Mesenchymal stem cell (in vitro differentiated cells and primary cell): ENCODE measurements around the gene STARD3.

Experiments
- DNase-seq: peaks from one replicate; pipeline ENCODE4 v3.0.0-alpha.2; 2013
- H2AFZ ChIP-seq: one replicate; pipeline ENCODE4 v1.6.1; 2013; ENCODE audit warnings: low read depth, mild to moderate bottlenecking, control low read depth, inconsistent platforms, low read length, moderate library complexity
- H2AK5ac ChIP-seq: 2 replicates; pipeline ENCODE4 v1.6.1; 2013; ENCODE audit warnings: low read length, moderate library complexity, mild to moderate bottlenecking, inconsistent platforms; ENCODE audit not compliant: severe bottlenecking
- H2BK120ac ChIP-seq: one replicate; pipeline ENCODE4 v1.6.1; 2013; ENCODE audit warnings: low read depth, mild to moderate bottlenecking, inconsistent platforms, low read length, moderate library complexity
- H2BK12ac ChIP-seq, 2 experiments: one replicate each; pipeline ENCODE4 v1.6.1; 2013; ENCODE audit warnings: inconsistent platforms in 2 of 2, low read length in 2 of 2, mild to moderate bottlenecking in 2 of 2, moderate library complexity in 2 of 2, control low read depth in 1 of 2
- H2BK15ac ChIP-seq: one replicate; pipeline ENCODE4 v1.6.1; 2013; ENCODE audit warnings: mild to moderate bottlenecking, low read depth, inconsistent platforms; ENCODE audit not compliant: poor library complexity, severe bottlenecking
- H2BK5ac ChIP-seq: 2 replicates; pipeline ENCODE4 v1.6.1; 2013; ENCODE audit warnings: low read depth, mild to moderate bottlenecking, low read length, control low read depth, inconsistent platforms; ENCODE audit not compliant: poor library complexity, severe bottlenecking
- H3K14ac ChIP-seq, 2 experiments: one replicate each; pipeline ENCODE4 v1.6.1; 2013; ENCODE audit warnings: inconsistent platforms in 2 of 2, low read length in 2 of 2, control low read depth in 1 of 2, mild to moderate bottlenecking in 1 of 2, moderate library complexity in 1 of 2
- H3K18ac ChIP-seq, 2 experiments: one replicate each; pipeline ENCODE4 v1.6.1; 2013; ENCODE audit warnings: inconsistent platforms in 2 of 2, low read length in 2 of 2, control low read depth in 1 of 2, low read depth in 1 of 2, mild to moderate bottlenecking in 1 of 2
- H3K23ac ChIP-seq, 2 experiments: one replicate each; pipeline ENCODE4 v1.6.1; 2013; ENCODE audit warnings: inconsistent platforms in 2 of 2, low read length in 2 of 2, mild to moderate bottlenecking in 2 of 2, moderate library complexity in 2 of 2, control low read depth in 1 of 2
- H3K27ac ChIP-seq: 2 replicates; pipeline ENCODE4 v1.5.1; 2013; ENCODE audit warnings: mild to moderate bottlenecking, moderate library complexity, low read length, control low read depth, inconsistent platforms; ENCODE audit not compliant: poor library complexity, severe bottlenecking
- H3K27me3 ChIP-seq, 2 experiments: 2 replicates each; pipeline versions ENCODE4 v1.6.1 to v1.7.0; 2013; ENCODE audit warnings: low read length in 2 of 2, mild to moderate bottlenecking in 2 of 2, moderate library complexity in 2 of 2, control low read depth in 1 of 2, inconsistent platforms in 1 of 2; ENCODE audit not compliant: control insufficient read depth in 1 of 2, insufficient read depth in 1 of 2
- H3K36me3 ChIP-seq, 2 experiments: 2 replicates each; pipeline versions ENCODE4 v1.6.1 to v1.7.0; 2013; ENCODE audit warnings: low read length in 2 of 2, control low read depth in 1 of 2, inconsistent platforms in 1 of 2, low read depth in 1 of 2, mild to moderate bottlenecking in 1 of 2; ENCODE audit not compliant: insufficient read depth in 2 of 2, control insufficient read depth in 1 of 2
- H3K4ac ChIP-seq, 2 experiments: one replicate each; pipeline ENCODE4 v1.6.1; 2013; ENCODE audit warnings: inconsistent platforms in 2 of 2, low read length in 2 of 2, mild to moderate bottlenecking in 2 of 2, moderate library complexity in 2 of 2, control low read depth in 1 of 2, low read depth in 1 of 2
- H3K4me1 ChIP-seq: 2 replicates; pipeline ENCODE4 v1.6.1; 2013; ENCODE audit warnings: low read depth, low read length, control low read depth; ENCODE audit not compliant: control insufficient read depth, insufficient read depth
- H3K4me2 ChIP-seq: 2 replicates; pipeline ENCODE4 v1.6.1; 2013; ENCODE audit warnings: low read length, mild to moderate bottlenecking, inconsistent platforms; ENCODE audit not compliant: poor library complexity, severe bottlenecking
- H3K4me3 ChIP-seq, 2 experiments: 2 replicates each; pipeline versions ENCODE4 v1.5.1 to v1.7.0; 2013; ENCODE audit warnings: low read length in 2 of 2, mild to moderate bottlenecking in 2 of 2, control low read depth in 1 of 2, low read depth in 1 of 2; ENCODE audit not compliant: insufficient read depth in 1 of 2
- H3K79me1 ChIP-seq: replicated peaks from 2 replicates; pipeline ENCODE4 v1.6.1; 2013; ENCODE audit warnings: mild to moderate bottlenecking, control low read depth, low read length, inconsistent platforms; ENCODE audit not compliant: poor library complexity, severe bottlenecking
- H3K9ac ChIP-seq: 2 replicates; pipeline ENCODE4 v1.7.0; 2013; ENCODE audit warnings: mild to moderate bottlenecking, low read length, moderate library complexity
- H3K9me3 ChIP-seq: 2 replicates; pipeline ENCODE4 v1.7.0; 2013; ENCODE audit warnings: mild to moderate bottlenecking, low read length; ENCODE audit not compliant: control insufficient read depth
- H4K8ac ChIP-seq: one replicate; pipeline ENCODE4 v1.6.1; 2013; ENCODE audit warnings: inconsistent platforms, mild to moderate bottlenecking, low read length, moderate library complexity
- H4K91ac ChIP-seq: one replicate; pipeline ENCODE4 v1.6.1; 2013; ENCODE audit warnings: mild to moderate bottlenecking, low read length, inconsistent platforms
- WGBS: methylation state at CpG from one replicate; pipeline ENCODE4 v1.1.7; 2013; ENCODE audit warnings: mixed read lengths; 5-methylcytosine and 5-hydroxymethylcytosine counted together

The STARD3 gene

DNA sequence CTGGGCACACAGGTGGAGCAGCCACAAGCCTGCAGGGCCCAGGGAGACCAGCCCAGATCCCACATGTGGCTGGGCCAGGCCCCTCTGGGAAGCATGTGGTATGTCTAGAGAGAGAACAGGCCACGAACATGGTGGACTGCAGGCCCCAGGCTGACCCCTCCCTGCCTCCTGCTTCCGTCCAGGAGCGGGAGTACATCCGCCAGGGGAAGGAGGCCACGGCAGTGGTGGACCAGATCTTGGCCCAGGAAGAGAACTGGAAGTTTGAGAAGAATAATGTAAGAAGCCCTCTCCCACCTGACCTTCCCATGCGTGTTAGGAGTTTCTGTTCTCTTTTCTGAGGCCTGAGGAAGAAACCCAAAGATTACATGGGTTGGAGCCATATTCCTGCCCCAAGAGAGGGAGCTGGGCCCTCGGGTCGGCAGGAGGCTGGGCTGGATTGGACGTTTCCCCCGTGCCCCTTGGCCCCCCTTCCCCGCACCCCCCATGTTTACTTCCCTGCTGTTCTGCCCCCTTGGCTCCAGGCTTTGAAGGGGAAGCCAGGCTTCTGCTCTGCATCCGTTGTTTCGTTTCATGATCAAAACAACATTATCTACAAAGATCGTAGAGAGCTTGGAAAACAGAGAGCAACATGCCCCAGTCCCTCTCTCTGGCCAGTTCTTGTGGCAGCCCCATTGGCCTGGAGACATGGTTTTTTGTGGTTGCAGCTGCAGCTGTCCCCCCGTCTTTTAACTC, 22.5 kb downstream of the STARD3 start:
- H3K4ac ChIP-seq: no peak overlapping the region
- no peak overlapping the region for H2AK5ac ChIP-seq
- peaks cover 42 to 78% of the 10 kb centered on the region in 2 experiments for H3K36me3 ChIP-seq
- H2BK12ac ChIP-seq: no peak overlapping the region
- no peak overlapping the region for H4K91ac ChIP-seq
- H2BK15ac ChIP-seq: no peak overlapping the region
- no peak overlapping the region for H2BK120ac ChIP-seq
- no peak overlapping the region for H3K4me3 ChIP-seq
- H3K4me2 ChIP-seq: no peak overlapping the region
- no peak overlapping the region for H3K9ac ChIP-seq
- H3K14ac ChIP-seq: no peak overlapping the region
- no peak overlapping the region for H2AFZ ChIP-seq
- H3K79me1 ChIP-seq: peaks cover 21% of the 10 kb centered on the region
- no peak overlapping the region for H2BK5ac ChIP-seq
- H3K4me1 ChIP-seq: peaks cover 49% of the 10 kb centered on the region
- no peak overlapping the region for H3K18ac ChIP-seq
- no peak for DNase-seq
- H3K9me3 ChIP-seq: no peaks in the 10 kb centered on the region
- 85% methylated on average over 14 of the region's 15 CpGs for WGBS
- H3K27me3 ChIP-seq: no peaks in the 10 kb centered on the region
- peak overlapping the region; percentile 32 for H4K8ac ChIP-seq
- H3K23ac ChIP-seq: no peak overlapping the region
- H3K27ac ChIP-seq: no peak overlapping the region

GRCh38 chr17:39660011-39660360, 23.0 kb downstream of the STARD3 start:
- H3K23ac ChIP-seq: no peak overlapping the region
- H4K91ac ChIP-seq: no peak overlapping the region
- H3K4me1 ChIP-seq: peaks cover 55% of the 10 kb centered on the region
- H3K4me2 ChIP-seq: no peak overlapping the region
- no peak overlapping the region for H3K18ac ChIP-seq
- no peak overlapping the region for H3K27ac ChIP-seq
- no peak overlapping the region for H4K8ac ChIP-seq
- H2AFZ ChIP-seq: no peak overlapping the region
- H3K79me1 ChIP-seq: peaks cover 18% of the 10 kb centered on the region
- no peak overlapping the region for H2BK120ac ChIP-seq
- no peak overlapping the region for H2AK5ac ChIP-seq
- no peak overlapping the region for H2BK15ac ChIP-seq
- no peak overlapping the region for H3K14ac ChIP-seq
- H3K27me3 ChIP-seq: peaks cover 0 to 5% of the 10 kb centered on the region in 2 experiments
- no peak overlapping the region for H3K9ac ChIP-seq
- DNase-seq: no peak
- no peak overlapping the region for H3K4me3 ChIP-seq
- no peak overlapping the region for H3K4ac ChIP-seq
- peaks cover 39 to 75% of the 10 kb centered on the region in 2 experiments for H3K36me3 ChIP-seq
- no peak overlapping the region for H2BK12ac ChIP-seq
- H3K9me3 ChIP-seq: no peaks in the 10 kb centered on the region
- no peak overlapping the region for H2BK5ac ChIP-seq
- 96% methylated on average over 5 of the region's 5 CpGs for WGBS

DNA sequence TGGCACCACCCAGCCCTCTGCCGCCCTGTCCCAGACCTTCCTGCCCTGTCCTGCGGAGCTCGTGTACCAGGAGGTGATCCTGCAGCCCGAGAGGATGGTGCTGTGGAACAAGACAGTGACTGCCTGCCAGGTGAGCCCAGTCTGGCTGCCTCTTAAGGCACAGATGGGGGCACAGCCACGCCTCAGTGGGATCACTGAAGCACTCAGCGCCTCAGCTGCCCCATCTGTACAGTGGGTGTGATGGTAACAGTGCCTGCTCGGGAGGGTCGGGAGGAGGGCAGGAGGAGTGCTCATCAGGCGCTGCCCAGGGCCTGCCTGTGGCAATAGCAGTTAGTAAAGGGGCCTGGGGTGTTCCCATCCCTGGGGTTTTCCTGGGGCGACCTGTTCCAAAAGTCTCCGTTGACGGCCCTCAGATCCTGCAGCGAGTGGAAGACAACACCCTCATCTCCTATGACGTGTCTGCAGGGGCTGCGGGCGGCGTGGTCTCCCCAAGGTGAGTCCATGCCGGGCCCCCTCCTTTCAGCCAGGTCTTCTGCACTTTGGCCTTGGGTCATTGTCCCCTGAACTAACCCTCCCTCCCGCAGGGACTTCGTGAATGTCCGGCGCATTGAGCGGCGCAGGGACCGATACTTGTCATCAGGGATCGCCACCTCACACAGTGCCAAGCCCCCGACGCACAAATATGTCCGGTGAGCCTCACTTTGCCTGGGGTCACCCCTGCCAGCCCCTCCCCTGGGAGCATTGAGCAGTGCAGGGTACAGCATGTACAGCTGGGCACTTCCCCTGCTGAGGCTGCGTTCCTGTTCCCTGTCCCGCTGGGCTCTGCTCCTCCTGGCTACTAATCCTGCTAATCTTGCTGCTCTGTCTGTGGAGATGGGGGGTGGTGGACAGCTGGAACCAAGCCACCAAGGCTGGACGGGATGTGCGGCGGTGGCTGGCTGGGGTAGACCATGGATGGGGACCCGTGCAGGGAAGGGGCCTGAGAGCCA, 23.7 kb downstream of the STARD3 start:
- H2BK12ac ChIP-seq: no peak overlapping the region
- no peak overlapping the region for H3K23ac ChIP-seq
- no peak for DNase-seq
- H2BK120ac ChIP-seq: no peak overlapping the region
- H3K36me3 ChIP-seq: peaks cover 37 to 73% of the 10 kb centered on the region in 2 experiments
- peaks cover 16% of the 10 kb centered on the region for H3K79me1 ChIP-seq
- H3K27me3 ChIP-seq: peaks cover 0 to 12% of the 10 kb centered on the region in 2 experiments
- H3K4me2 ChIP-seq: no peak overlapping the region
- H2AFZ ChIP-seq: no peak overlapping the region
- no peak overlapping the region for H3K4me3 ChIP-seq
- H4K91ac ChIP-seq: no peak overlapping the region
- no peak overlapping the region for H4K8ac ChIP-seq
- H3K27ac ChIP-seq: no peak overlapping the region
- H2BK15ac ChIP-seq: no peak overlapping the region
- no peak overlapping the region for H2AK5ac ChIP-seq
- H3K18ac ChIP-seq: no peak overlapping the region
- 96% methylated on average over 35 of the region's 35 CpGs for WGBS
- no peaks in the 10 kb centered on the region for H3K9me3 ChIP-seq
- H3K14ac ChIP-seq: no peak overlapping the region
- H3K4me1 ChIP-seq: peaks cover 62% of the 10 kb centered on the region
- H3K9ac ChIP-seq: no peak overlapping the region
- no peak overlapping the region for H3K4ac ChIP-seq
- no peak overlapping the region for H2BK5ac ChIP-seq
